HCT116 (cell line): ENCODE data around the gene CUZD1. TPM values are rescaled to one million over a fixed set of nuclear protein-coding genes. Genes with fewer than 3 reads are reported as not detected.

Source experiments
- ATAC-seq: fragments of 200-7000 bp; cut with Tn5 transposase; 2 replicates; pipeline ENCODE4 v1.9.1; 2020; ENCODE audit warnings: mild to moderate bottlenecking, moderate library complexity
- BruUV-seq: library from RNA; stranded (reverse); fragments of 400-500 nt; replicated peaks from 2 replicates; lab custom pipeline; 2021; lab: Mats Ljungman, UMichigan
- CTCF ChIA-PET: fragments of 300-600 bp; sonication (Branson Sonifier 250); formaldehyde crosslinking; loops from one replicate; lab custom pipeline; 2021; ENCODE audit warnings: antibody characterized with exemption; lab: Charles Lee
- POLR2A ChIA-PET: fragments of 300-600, 350-600 bp; sonication (Branson Sonifier 250); formaldehyde crosslinking; loops from one replicate; lab custom pipeline; 2021; ENCODE audit warnings: antibody characterized with exemption; lab: Charles Lee
- RAD21 ChIA-PET, 2 experiments: fragments of 300-600 bp; sonication (Branson Sonifier 250); formaldehyde crosslinking; loops; one replicate each; lab custom pipeline; 2023; ENCODE audit warnings: low total read pairs in 2 of 2; ENCODE audit not compliant: uncharacterized antibody in 2 of 2, unreplicated experiment in 2 of 2, low non-redundant PET in 1 of 2; lab: Charles Lee
- DNase-seq: peaks from one replicate; pipeline ENCODE4 v3.0.0-alpha.2; 2010; ENCODE audit warnings: low read depth, low spot score
- H2AFZ ChIP-seq: fragments of 200-600 bp; shearing (Covaris generic), sonication (generic); 2 replicates; pipeline ENCODE4 v1.6.1; 2017; ENCODE audit warnings: low read depth, mixed run types, mixed read lengths, antibody characterized with exemption, low read length; ENCODE audit not compliant: poor library complexity, severe bottlenecking
- H3K27ac ChIP-seq: 2 replicates; pipeline ENCODE4 v1.5.1; 2012; ENCODE audit warnings: low read depth, low read length
- H3K27me3 ChIP-seq: fragments of 200-600 bp; sonication (generic); 2 replicates; pipeline ENCODE4 v1.6.1; 2016; ENCODE audit warnings: mixed run types, low read length, mixed read lengths; ENCODE audit not compliant: insufficient read depth
- H3K36me3 ChIP-seq, 2 experiments: fragments of 200-500 bp in 1 of 2; fragments of 200-600 bp in 1 of 2; sonication (Bioruptor generic) in 1 of 2; sonication (generic) in 1 of 2; 2 replicates each; pipeline versions ENCODE4 v1.5.1 to v1.6.1; 2014 to 2016; ENCODE audit warnings: low read length in 2 of 2, inconsistent platforms in 1 of 2, mixed read lengths in 1 of 2, mixed run types in 1 of 2; ENCODE audit not compliant: insufficient read depth in 2 of 2, control insufficient read depth in 1 of 2
- H3K4me1 ChIP-seq, 2 experiments: fragments of 200-600 bp in 1 of 2; sonication (generic) in 1 of 2; 2 replicates each; pipeline versions ENCODE4 v1.5.1 to v1.6.1; 2012 to 2017; ENCODE audit warnings: low read length in 2 of 2, inconsistent platforms in 1 of 2, mild to moderate bottlenecking in 1 of 2, mixed read lengths in 1 of 2, mixed run types in 1 of 2, moderate library complexity in 1 of 2; ENCODE audit not compliant: insufficient read depth in 2 of 2, control insufficient read depth in 1 of 2
- H3K4me2 ChIP-seq: fragments of 200-600 bp; sonication (generic); 2 replicates; pipeline ENCODE4 v1.6.1; 2017; ENCODE audit warnings: mixed run types, low read length, mixed read lengths
- H3K4me3 ChIP-seq, 2 experiments: fragments of 200-600 bp in 1 of 2; sonication (generic) in 1 of 2; replicated peaks in 1 of 2; 2 replicates each; pipeline ENCODE4 v1.5.1; 2011 to 2016; ENCODE audit warnings: low read length in 2 of 2, control low read depth in 1 of 2, low read depth in 1 of 2, mild to moderate bottlenecking in 1 of 2, mixed read lengths in 1 of 2, mixed run types in 1 of 2
- H3K79me2 ChIP-seq: fragments of 200-600 bp; sonication (generic); 2 replicates; pipeline ENCODE4 v1.6.1; 2017; ENCODE audit warnings: mild to moderate bottlenecking, mixed run types, low read length, moderate library complexity, mixed read lengths; ENCODE audit not compliant: insufficient read depth
- H3K9ac ChIP-seq: fragments of 200-600 bp; sonication (generic); 2 replicates; pipeline ENCODE4 v1.6.1; 2016; ENCODE audit warnings: low read length, mixed read lengths
- H3K9me2 ChIP-seq: fragments of 200-600 bp; sonication (generic), shearing (Covaris generic); 2 replicates; pipeline ENCODE4 v1.6.1; 2017; ENCODE audit warnings: mixed run types, mild to moderate bottlenecking, moderate library complexity; ENCODE audit not compliant: insufficient read depth
- H3K9me3 ChIP-seq, 2 experiments: fragments of 200-500 bp in 1 of 2; fragments of 200-600 bp in 1 of 2; sonication (Bioruptor generic) in 1 of 2; sonication (generic) in 1 of 2; 2 replicates each; pipeline ENCODE4 v1.6.1; 2014 to 2017; ENCODE audit warnings: low read length in 2 of 2, mixed read lengths in 2 of 2, inconsistent platforms in 1 of 2, low read depth in 1 of 2, mild to moderate bottlenecking in 1 of 2, mixed run types in 1 of 2, moderate library complexity in 1 of 2; ENCODE audit not compliant: control insufficient read depth in 1 of 2, insufficient read depth in 1 of 2
- H4K20me1 ChIP-seq: fragments of 200-600 bp; sonication (generic), shearing (Covaris generic); 2 replicates; pipeline ENCODE4 v1.6.1; 2017; ENCODE audit warnings: mixed run types, mild to moderate bottlenecking, moderate library complexity; ENCODE audit not compliant: insufficient read depth
- ELF1 ChIP-seq: IDR thresholded peaks from 2 replicates; pipeline ENCODE4 v1.6.1; 2012; ENCODE audit warnings: low read depth, borderline replicate concordance
- EZH2phosphoT487 ChIP-seq: fragments of 200-600 bp; IDR thresholded peaks from 2 replicates; pipeline ENCODE4 v1.6.1; 2018; ENCODE audit warnings: antibody characterized with exemption, borderline replicate concordance
- POLR2AphosphoS5 ChIP-seq: IDR thresholded peaks from 2 replicates; pipeline ENCODE4 v1.6.1; 2011; ENCODE audit warnings: mild to moderate bottlenecking, low read depth, low read length, moderate library complexity
- SRF ChIP-seq: IDR thresholded peaks from 2 replicates; pipeline ENCODE4 v1.6.1; 2012; ENCODE audit warnings: low read depth
- TCF7L2 ChIP-seq: IDR thresholded peaks from 2 replicates; pipeline ENCODE4 v1.7.0; 2011; ENCODE audit warnings: borderline replicate concordance, inconsistent platforms; ENCODE audit not compliant: insufficient read depth, insufficient read length; ENCODE audit errors: extremely low read depth
- ZBTB33 ChIP-seq: IDR thresholded peaks from 2 replicates; pipeline ENCODE4 v1.6.1; 2011; ENCODE audit warnings: mild to moderate bottlenecking, low read length, moderate library complexity; ENCODE audit not compliant: insufficient replicate concordance; ENCODE audit errors: extremely low read depth
- ZNF274 ChIP-seq: fragments of 200-500 bp; sonication (Bioruptor generic); IDR thresholded peaks from 2 replicates; pipeline ENCODE4 v1.6.1; 2014; ENCODE audit warnings: mild to moderate bottlenecking, low read depth, low read length, inconsistent platforms
- intact Hi-C: fragments of 100-400 bp; cut with micrococcal nuclease; formaldehyde crosslinking; loops from 2 replicates; pipeline ENCODE4 v1.10.0; 2022
- total RNA-seq: library from RNA; stranded (reverse); gene quantifications from one replicate; pipeline ENCODE4 v1.2.1, GENCODE V29; 2021; ENCODE audit not compliant: unreplicated experiment
- TF ChIP-seq, protein P1 (sequence below): IDR thresholded peaks from 2 replicates; pipeline ENCODE4 v1.6.1; 2012

Gene CUZD1
- total RNA-seq, 1 experiment from 2014 or later = 1.7 TPM

DNA sequence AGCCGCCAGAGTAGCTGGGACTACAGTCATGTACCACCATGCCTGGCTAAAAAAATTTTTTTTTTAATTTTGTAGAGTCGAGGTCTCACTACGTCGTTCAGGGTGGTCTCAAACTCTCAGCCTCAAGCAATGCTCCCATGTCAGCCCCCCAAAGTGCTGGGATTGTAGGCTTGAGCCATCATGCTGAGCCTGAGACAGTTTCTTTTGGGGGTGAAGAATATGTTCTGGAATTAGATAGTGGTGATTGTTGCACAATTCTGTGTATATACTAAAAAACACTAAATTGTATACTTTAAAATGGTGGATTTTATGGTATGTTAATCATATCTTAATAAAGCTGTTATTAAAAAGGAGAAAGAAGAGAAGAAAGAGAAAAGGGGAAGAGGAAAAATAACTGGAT, 1.5 kb downstream of the CUZD1 start:
- Histone ChIP-seq H3K9me3 (no peaks in the 10 kb centered on the region; a peak in 1 of 4 replicates), H4K20me1 (no peaks in the 10 kb centered on the region), H2AFZ (no peak overlapping the region), H3K4me3 (no peak overlapping the region)
- BruUV-seq = no TSS peak
- TF ChIP-seq EZH2phosphoT487 (no peak), ZNF274 (no peak), SRF (no peak), ZBTB33 (no peak), POLR2AphosphoS5 (no peak), TCF7L2 (no peak), ELF1 (no peak)
- TF ChIP-seq, protein P1, sequence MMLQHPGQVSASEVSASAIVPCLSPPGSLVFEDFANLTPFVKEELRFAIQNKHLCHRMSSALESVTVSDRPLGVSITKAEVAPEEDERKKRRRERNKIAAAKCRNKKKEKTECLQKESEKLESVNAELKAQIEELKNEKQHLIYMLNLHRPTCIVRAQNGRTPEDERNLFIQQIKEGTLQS = no peak
- TF ChIP-seq, all 23 proteins: peak for 0
- no peak for DNase-seq
- POLR2A ChIA-PET = no interaction called here
- no peak for ATAC-seq
- H3K4me2 ChIP-seq = no peak overlapping the region
- peaks cover 8% of the 10 kb centered on the region; the same call in 1 of the 2 replicates for H3K27me3 ChIP-seq
- H3K9me2 ChIP-seq = no peaks in the 10 kb centered on the region
- intact Hi-C loops = no loop called here
- CTCF ChIA-PET = no interaction called here
- H3K79me2 ChIP-seq = no peaks in the 10 kb centered on the region
- H3K4me1 ChIP-seq = no peaks in the 10 kb centered on the region
- H3K36me3 ChIP-seq = no peaks in the 10 kb centered on the region
- H3K9ac ChIP-seq = no peak overlapping the region
- H3K27ac ChIP-seq = no peak overlapping the region
- RAD21 ChIA-PET = no interaction called here
